Left lung (tissue), 10 donors: Measurements from ENCODE around the gene C20orf204. TPM values are rescaled to one million over a fixed set of nuclear protein-coding genes. Genes with fewer than 3 reads are reported as not detected.

Experiments used
- ATAC-seq: fragments of 200-7000 bp; cut with Tn5 transposase; one replicate; pipeline ENCODE4 v1.9.1; 2020; ENCODE audit warnings: moderate library complexity
- DNase-seq, 4 donors: peaks; one replicate each; pipeline ENCODE4 v3.0.0-alpha.2; 2013 to 2020
- H3K27ac ChIP-seq, 2 donors: fragments of 200-600 bp; sonication (generic) in 1 of 2; one replicate each; pipeline versions ENCODE4 v1.5.0 to v1.8.0; 2020 to 2021
- H3K27me3 ChIP-seq, 2 donors: fragments of 200-600 bp; sonication (generic) in 1 of 2; one replicate each; pipeline versions ENCODE4 v1.5.0 to v1.8.0; 2020 to 2021
- H3K36me3 ChIP-seq, 2 donors: fragments of 200-600 bp; sonication (generic) in 1 of 2; one replicate each; pipeline versions ENCODE4 v1.5.0 to v1.8.0; 2020 to 2021
- H3K4me1 ChIP-seq, 2 donors: fragments of 200-600 bp; one replicate each; pipeline ENCODE4 v1.8.0; 2021
- H3K4me3 ChIP-seq, 2 donors: fragments of 200-600 bp; sonication (generic) in 1 of 2; one replicate each; pipeline versions ENCODE4 v1.5.0 to v1.8.0; 2020 to 2021; ENCODE audit warnings: mild to moderate bottlenecking in 1 of 2
- H3K9me3 ChIP-seq, 2 donors: fragments of 200-600 bp; sonication (generic) in 1 of 2; one replicate each; pipeline versions ENCODE4 v1.5.0 to v1.8.0; 2020 to 2021
- intact Hi-C, 2 donors: fragments of 100-400 bp; cut with DNase I; formaldehyde crosslinking; loops; one replicate each; pipeline versions ENCODE4 v1.11.2 to v1.14.2; 2022
- polyA plus RNA-seq, 6 donors: library from polyadenylated mRNA; unstranded; fragments of 120-200 nt; gene quantifications; one replicate each; pipeline ENCODE4 v1.2.1, GENCODE V29; 2013; ENCODE audit not compliant: insufficient read length in 6 of 6
- total RNA-seq, 2 donors: library from RNA; stranded (reverse); fragmentation: NEBNext Ultra II Directional; extraction: Animal tissue kit (Norgen Biotek cat#: 25700); gene quantifications; one replicate each; pipeline ENCODE4 v1.2.1, GENCODE V29; 2021
- TF ChIP-seq, protein P1 (sequence below), 2 donors: fragments of 200-600 bp; sonication (generic) in 1 of 2; IDR thresholded peaks; one replicate each; pipeline versions ENCODE4 v1.5.0 to v1.8.0; 2021; ENCODE audit warnings: antibody characterized with exemption in 2 of 2
- donor health status: DM: no; HTN: yes; CAD: no.
- donor health status: DM: no; HTN: no; CAD: no.

Gene C20orf204
- total and polyA plus RNA-seq, 8 donors = 0.76 to 1.9 (median 1.2) TPM

DNA sequence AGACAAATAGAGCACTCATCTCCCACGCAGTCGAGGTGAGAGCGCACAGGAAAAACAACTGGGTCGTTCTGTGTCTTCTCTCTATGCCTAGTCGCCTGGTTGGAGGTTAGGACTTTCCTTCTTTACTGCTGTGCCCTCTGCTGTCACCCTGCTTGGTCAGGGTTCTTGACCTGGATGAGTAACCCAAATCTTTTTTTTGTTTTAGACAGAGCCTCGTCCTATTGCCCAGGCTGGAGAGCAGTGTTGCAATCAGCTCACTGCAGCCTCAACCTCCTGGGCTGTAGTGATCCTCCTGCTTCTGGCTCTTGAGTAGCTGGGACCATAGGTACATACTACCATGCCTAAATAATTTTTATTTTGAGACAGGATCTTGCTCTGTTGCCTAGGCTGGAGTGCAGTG is 30.6 kb upstream of the C20orf204 start:
- H3K27ac ChIP-seq = no peak overlapping the region
- H3K4me1 ChIP-seq = peaks cover 0 to 9% of the 10 kb centered on the region in 2 donors
- H3K36me3 ChIP-seq = peaks cover 1 to 94% of the 10 kb centered on the region in 2 donors
- H3K27me3 ChIP-seq = no peaks in the 10 kb centered on the region
- DNase-seq (no peak), ATAC-seq (no peak)
- intact Hi-C loops = no loop called here
- no peaks in the 10 kb centered on the region for H3K9me3 ChIP-seq
- TF ChIP-seq, protein P1, sequence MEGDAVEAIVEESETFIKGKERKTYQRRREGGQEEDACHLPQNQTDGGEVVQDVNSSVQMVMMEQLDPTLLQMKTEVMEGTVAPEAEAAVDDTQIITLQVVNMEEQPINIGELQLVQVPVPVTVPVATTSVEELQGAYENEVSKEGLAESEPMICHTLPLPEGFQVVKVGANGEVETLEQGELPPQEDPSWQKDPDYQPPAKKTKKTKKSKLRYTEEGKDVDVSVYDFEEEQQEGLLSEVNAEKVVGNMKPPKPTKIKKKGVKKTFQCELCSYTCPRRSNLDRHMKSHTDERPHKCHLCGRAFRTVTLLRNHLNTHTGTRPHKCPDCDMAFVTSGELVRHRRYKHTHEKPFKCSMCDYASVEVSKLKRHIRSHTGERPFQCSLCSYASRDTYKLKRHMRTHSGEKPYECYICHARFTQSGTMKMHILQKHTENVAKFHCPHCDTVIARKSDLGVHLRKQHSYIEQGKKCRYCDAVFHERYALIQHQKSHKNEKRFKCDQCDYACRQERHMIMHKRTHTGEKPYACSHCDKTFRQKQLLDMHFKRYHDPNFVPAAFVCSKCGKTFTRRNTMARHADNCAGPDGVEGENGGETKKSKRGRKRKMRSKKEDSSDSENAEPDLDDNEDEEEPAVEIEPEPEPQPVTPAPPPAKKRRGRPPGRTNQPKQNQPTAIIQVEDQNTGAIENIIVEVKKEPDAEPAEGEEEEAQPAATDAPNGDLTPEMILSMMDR (IDR thresholded peaks at IDR 0.05) = no peak
- no peak overlapping the region for H3K4me3 ChIP-seq

DNA sequence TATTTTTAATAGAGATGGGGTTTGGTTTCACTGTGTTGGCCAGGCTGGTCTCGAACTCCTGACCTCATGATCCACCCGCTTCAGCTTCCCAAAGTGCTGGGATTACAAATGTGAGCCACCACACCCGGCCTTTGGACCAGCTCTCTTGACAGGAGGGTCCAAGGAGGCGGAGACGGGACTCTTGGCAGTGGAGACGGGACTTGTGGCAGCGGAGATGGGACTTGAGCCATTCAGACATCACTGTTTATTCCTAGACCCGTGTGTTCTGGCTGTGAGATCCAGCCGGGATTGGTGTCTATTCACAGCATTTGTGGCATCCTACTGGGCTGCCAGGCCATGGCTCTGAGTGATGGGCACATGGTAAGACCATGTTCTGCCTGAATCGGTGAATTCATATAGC is 29.5 kb upstream of the C20orf204 start:
- DNase-seq = no peak
- H3K27me3 ChIP-seq = no peaks in the 10 kb centered on the region
- TF ChIP-seq, protein P1 (IDR thresholded peaks at IDR 0.05) = no peak
- intact Hi-C loops = no loop called here
- no peak overlapping the region for H3K4me3 ChIP-seq
- peaks cover 6 to 94% of the 10 kb centered on the region in 2 donors for H3K36me3 ChIP-seq
- H3K9me3 ChIP-seq = no peaks in the 10 kb centered on the region
- H3K4me1 ChIP-seq = peaks cover 0 to 9% of the 10 kb centered on the region in 2 donors
- no peak for ATAC-seq
- H3K27ac ChIP-seq = no peak overlapping the region

DNA sequence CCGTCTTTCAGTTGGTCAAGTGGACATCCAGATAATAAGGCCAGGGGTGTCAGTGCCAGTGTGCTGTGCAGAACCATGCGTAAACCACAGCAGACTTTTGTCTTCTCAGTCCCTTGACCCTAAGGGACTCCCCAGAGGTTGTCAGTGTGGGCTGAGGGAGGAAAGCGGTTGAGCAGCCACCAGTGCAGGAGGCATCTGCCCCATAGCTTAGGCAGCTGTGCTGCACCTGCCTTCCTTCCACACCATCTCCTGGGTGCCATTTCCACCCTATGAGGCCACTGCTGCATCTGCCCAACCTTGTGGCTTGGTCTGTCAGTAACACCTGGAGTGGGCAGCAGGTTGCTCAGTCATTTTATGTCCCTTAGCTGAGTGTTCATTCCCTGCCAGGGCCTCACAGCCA is 29.1 kb upstream of the C20orf204 start:
- Histone ChIP-seq H3K27ac (no peak overlapping the region), H3K27me3 (no peaks in the 10 kb centered on the region), H3K4me3 (no peak overlapping the region), H3K9me3 (no peaks in the 10 kb centered on the region), H3K36me3 (peaks cover 6 to 92% of the 10 kb centered on the region in 2 donors), H3K4me1 (peaks cover 0 to 9% of the 10 kb centered on the region in 2 donors)
- TF ChIP-seq, protein P1 (IDR thresholded peaks at IDR 0.05) = no peak
- ATAC-seq (no peak), DNase-seq (no peak)
- intact Hi-C loops = no loop called here

DNA sequence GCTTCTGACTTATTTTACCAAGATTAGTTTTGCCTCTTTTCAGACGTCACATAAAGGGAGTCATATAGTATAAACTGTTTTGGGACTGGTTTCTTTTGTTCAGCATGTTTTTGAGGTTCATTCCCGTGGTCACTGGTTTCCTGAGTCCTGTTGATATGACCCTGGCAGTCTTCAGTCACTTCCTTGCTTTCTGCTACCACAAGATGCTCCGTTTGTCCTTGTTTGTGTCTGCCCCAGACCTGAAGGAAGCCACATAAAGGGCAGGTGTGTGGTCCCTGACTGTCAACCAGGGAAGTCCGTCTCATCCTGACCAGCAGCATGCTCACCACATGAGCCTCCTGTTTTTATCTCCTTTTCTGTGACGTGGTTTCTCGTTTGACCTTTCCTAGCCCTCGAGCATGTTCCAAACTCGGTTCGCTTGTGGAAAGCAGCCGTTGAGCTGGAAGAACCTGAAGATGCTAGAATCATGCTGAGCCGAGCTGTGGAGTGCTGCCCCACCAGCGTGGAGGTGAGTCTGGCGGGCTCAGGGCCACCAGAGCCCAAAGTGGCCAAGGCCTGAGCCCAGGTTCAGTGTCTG is 26.1 kb upstream of the C20orf204 start:
- H3K27me3 ChIP-seq = no peaks in the 10 kb centered on the region
- DNase-seq (no peak), ATAC-seq (no peak)
- H3K4me1 ChIP-seq = peaks cover 0 to 9% of the 10 kb centered on the region in 2 donors
- no peak overlapping the region for H3K27ac ChIP-seq
- no peak overlapping the region for H3K4me3 ChIP-seq
- no peaks in the 10 kb centered on the region for H3K9me3 ChIP-seq
- TF ChIP-seq, protein P1 (IDR thresholded peaks at IDR 0.05) = no peak
- intact Hi-C loops = no loop called here
- peaks cover 6 to 84% of the 10 kb centered on the region in 2 donors for H3K36me3 ChIP-seq

DNA sequence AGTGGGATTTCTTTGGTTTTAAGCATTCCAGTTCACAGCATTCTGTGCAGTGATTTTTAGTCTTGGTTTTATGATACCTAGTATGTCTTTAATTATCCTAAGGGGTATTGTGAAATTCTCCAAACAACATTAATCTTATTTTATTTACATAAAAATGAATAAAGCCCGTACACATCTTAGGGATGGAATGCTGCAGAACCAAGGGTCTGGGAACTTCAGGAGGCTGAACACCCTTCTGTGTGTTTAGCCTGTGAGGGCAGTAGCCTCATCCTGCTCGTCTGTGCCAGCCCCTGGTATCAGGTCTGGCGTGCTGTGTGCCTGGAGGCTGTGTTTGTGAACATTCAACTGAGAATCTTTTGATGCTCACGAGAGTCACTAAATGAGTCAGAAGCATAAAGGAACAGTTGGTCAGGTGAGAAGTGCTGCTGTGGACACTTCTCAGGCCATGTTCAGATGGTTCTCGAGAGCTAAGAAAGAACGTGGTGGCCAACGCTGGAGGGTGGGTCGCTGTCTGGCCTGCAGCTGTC is 25.2 kb upstream of the C20orf204 start:
- Histone ChIP-seq H3K9me3 (no peaks in the 10 kb centered on the region), H3K4me3 (no peak overlapping the region), H3K4me1 (peaks cover 0 to 9% of the 10 kb centered on the region in 2 donors), H3K27ac (no peak overlapping the region), H3K27me3 (no peaks in the 10 kb centered on the region), H3K36me3 (peaks cover 6 to 84% of the 10 kb centered on the region in 2 donors)
- TF ChIP-seq, protein P1 (IDR thresholded peaks at IDR 0.05) = no peak
- intact Hi-C loops = no loop called here
- DNase-seq = no peak
- no peak for ATAC-seq
